ENCODE results near the gene SP110. TPM values are rescaled to one million over a fixed set of nuclear protein-coding genes. Genes with fewer than 3 reads are reported as not detected.

The SP110 gene
- polyA plus RNA-seq, 1 donor, result 16.5 TPM

DNA sequence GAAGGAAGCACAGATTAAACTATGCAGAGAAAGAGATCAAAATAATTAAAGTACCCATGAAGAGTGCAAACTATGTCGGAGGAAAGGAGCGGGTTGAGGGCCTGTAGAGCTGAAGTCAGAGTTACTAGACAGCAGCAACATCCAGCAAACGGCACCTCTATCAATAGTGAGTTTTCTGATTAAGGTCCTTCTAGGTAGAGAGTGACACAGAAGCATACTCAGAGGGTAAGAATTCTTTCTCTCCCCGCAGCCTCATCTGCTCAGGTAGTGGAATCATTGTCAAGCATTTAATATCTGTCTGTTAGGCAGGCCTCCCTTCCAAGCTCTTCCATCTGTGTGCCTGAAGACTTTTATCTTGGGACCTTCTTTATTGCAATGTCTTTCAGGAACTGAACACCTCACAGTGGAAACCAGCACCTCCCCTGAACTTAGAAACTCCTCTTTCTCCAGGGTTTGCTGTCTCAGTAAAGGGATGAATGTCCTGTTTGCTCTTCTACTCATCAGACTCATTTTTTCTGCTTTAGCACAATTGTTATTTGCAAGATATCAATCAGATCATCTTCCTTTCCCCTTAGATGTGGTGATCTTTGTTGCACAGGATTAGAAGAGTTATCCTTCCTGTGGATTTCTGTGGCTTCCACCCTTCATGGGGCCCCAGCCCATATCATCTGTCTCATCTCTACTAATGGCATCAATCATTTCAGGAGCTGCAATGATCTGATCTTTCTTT is 34.5 kb upstream of the SP110 start:
- Histone ChIP-seq H3K4me1 (ENCODE audit: control insufficient read depth, insufficient read depth, low read length) (no peaks in the 10 kb centered on the region), H3K27me3 (ENCODE audit: control insufficient read depth, insufficient read depth, low read length) (no peaks in the 10 kb centered on the region), H3K27ac (ENCODE audit: low read length) (no peak overlapping the region), H3K36me3 (ENCODE audit: control insufficient read depth, insufficient read depth, low read length) (no peaks in the 10 kb centered on the region), H3K4me3 (ENCODE audit: low read length) (no peak overlapping the region), H3K9me3 (ENCODE audit: control insufficient read depth, low read depth, low read length) (no peaks in the 10 kb centered on the region)
- no peak for DNase-seq
- WGBS (ENCODE audit: insufficient coverage, low lambda C conversion rate), result 57% methylated on average over 2 of the region's 4 CpGs

DNA sequence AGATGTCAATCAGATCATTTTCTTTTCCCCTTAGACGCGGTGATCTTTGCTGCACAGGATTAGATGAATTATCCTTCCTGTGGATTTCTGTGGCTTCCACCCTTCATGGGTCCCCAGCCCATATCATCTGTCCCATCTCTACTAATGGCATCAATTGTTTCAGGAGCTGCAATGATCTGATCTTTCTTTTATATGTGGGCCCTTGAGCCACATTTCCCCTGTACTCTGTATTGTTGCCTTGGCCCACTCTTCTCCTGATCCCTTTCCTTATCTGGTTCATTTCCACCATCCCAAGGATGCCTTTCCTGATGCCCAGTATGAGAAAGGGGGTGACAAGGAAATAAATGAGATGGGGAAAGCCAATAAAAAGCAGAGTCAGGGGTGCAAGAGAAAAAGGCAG is 30.4 kb upstream of the SP110 start:
- Histone ChIP-seq H3K9me3 (ENCODE audit: control insufficient read depth, low read depth, low read length) (no peaks in the 10 kb centered on the region), H3K4me3 (ENCODE audit: low read length) (no peak overlapping the region), H3K27ac (ENCODE audit: low read length) (no peak overlapping the region), H3K27me3 (ENCODE audit: control insufficient read depth, insufficient read depth, low read length) (peaks cover 2% of the 10 kb centered on the region), H3K4me1 (ENCODE audit: control insufficient read depth, insufficient read depth, low read length) (no peaks in the 10 kb centered on the region), H3K36me3 (ENCODE audit: control insufficient read depth, insufficient read depth, low read length) (no peaks in the 10 kb centered on the region)
- 80% methylated on average over 2 of the region's 2 CpGs for WGBS (ENCODE audit: insufficient coverage, low lambda C conversion rate)
- no peak for DNase-seq

DNA sequence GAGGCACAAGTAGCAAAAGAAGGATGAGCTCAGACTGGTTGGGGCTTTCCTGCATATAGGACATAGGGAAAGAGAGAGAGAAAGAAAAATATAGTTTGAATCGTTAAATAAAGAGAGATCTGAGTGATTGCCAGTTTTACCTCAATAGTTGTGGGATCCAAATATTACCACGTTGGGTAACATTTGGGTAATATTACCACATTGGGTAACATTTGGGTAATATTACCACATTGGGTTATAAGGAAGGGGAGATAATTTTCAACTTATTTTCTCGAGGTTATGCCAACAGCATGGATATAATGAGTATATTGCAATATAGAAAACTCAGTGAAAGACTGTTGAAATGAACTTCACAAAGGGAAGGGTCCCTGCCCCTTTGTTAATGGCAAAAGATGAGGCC is 26.4 kb upstream of the SP110 start:
- H3K4me3 ChIP-seq (ENCODE audit: low read length), result no peak overlapping the region
- H3K27ac ChIP-seq (ENCODE audit: low read length), result no peak overlapping the region
- DNase-seq, result no peak
- no peaks in the 10 kb centered on the region for H3K9me3 ChIP-seq (ENCODE audit: control insufficient read depth, low read depth, low read length)
- H3K27me3 ChIP-seq (ENCODE audit: control insufficient read depth, insufficient read depth, low read length), result peaks cover 4% of the 10 kb centered on the region
- WGBS (ENCODE audit: insufficient coverage, low lambda C conversion rate), result no CpG with 5 or more reads among the region's 3 CpGs
- H3K36me3 ChIP-seq (ENCODE audit: control insufficient read depth, insufficient read depth, low read length), result no peaks in the 10 kb centered on the region
- no peaks in the 10 kb centered on the region for H3K4me1 ChIP-seq (ENCODE audit: control insufficient read depth, insufficient read depth, low read length)

DNA sequence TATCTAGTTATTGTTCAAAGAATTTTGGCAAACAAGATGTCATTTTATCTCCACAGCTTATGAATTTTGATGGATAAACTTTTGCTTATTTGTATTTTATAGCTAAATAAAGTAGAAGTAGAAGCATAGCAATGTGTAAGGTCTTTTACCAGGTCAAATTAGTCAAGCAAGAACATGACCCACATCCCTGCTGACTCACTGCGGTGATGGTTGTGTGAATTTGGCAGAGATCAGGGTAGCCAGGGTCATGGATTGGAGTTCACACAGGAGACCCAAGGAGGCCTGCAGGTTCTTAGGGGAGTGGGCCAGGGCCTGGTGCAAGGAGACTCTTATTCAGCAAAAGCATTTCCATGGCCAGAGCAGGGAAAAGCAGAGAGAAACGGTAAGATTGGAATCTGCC is 24.4 kb upstream of the SP110 start:
- H3K4me1 ChIP-seq (ENCODE audit: control insufficient read depth, insufficient read depth, low read length), result no peaks in the 10 kb centered on the region
- peaks cover 4% of the 10 kb centered on the region for H3K27me3 ChIP-seq (ENCODE audit: control insufficient read depth, insufficient read depth, low read length)
- H3K27ac ChIP-seq (ENCODE audit: low read length), result no peak overlapping the region
- H3K4me3 ChIP-seq (ENCODE audit: low read length), result no peak overlapping the region
- H3K9me3 ChIP-seq (ENCODE audit: control insufficient read depth, low read depth, low read length), result no peaks in the 10 kb centered on the region
- WGBS (ENCODE audit: insufficient coverage, low lambda C conversion rate), result 90% methylated on average over 1 of the region's 2 CpGs
- no peaks in the 10 kb centered on the region for H3K36me3 ChIP-seq (ENCODE audit: control insufficient read depth, insufficient read depth, low read length)
- no peak for DNase-seq

DNA sequence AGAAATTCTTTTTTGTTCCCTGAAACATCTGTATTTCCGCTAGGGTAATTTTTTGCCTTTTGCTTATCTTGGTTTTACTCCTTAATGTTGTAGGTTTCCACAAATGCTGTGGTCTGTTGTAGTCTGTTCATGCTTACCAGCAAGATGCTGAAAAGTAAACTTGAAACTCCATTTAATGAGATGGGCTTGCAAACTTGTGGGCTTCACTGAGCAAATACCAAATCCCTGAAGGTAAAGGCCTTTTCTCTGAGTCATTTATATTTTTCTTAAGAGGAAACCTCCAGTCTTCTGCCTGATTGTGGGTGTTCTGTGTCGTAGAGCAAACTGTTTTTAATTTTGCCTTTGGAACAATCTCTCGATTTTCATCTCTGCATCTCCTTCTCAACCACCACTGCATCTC is 15.1 kb upstream of the SP110 start:
- Histone ChIP-seq H3K4me3 (ENCODE audit: low read length) (no peak overlapping the region), H3K4me1 (ENCODE audit: control insufficient read depth, insufficient read depth, low read length) (no peaks in the 10 kb centered on the region), H3K27ac (ENCODE audit: low read length) (no peak overlapping the region), H3K27me3 (ENCODE audit: control insufficient read depth, insufficient read depth, low read length) (no peaks in the 10 kb centered on the region), H3K36me3 (ENCODE audit: control insufficient read depth, insufficient read depth, low read length) (no peaks in the 10 kb centered on the region), H3K9me3 (ENCODE audit: control insufficient read depth, low read depth, low read length) (peaks cover 12% of the 10 kb centered on the region)
- no peak for DNase-seq
- 92% methylated on average over 2 of the region's 3 CpGs for WGBS (ENCODE audit: insufficient coverage, low lambda C conversion rate)

DNA sequence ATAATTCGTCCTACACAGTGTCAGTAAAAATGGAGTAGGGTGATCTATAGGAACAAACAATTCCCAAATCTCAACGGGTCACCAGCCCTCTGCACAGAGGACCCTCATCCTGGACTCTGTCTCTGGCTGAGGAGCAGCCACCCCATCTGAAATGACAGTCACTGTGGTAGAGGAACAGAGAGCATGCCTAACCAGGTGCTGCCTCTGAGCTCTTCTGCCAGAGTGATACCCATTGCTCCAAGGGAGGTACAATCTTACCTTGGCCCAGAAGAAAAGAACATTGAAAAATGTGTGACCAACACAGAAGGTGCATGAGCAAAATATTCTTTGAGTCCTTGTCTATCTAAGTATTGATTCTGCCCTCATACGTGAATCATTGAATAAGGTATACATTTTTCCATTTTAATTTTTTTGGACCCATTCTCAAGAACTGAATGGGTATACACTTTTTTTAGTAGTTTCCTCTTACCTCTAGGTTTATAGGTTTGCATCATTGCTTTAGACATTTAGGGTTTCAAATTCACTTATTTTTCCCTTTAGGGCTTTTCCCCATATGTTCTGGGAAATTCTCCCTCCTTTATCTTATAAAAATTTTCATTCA is 14.4 kb upstream of the SP110 start:
- H3K27me3 ChIP-seq (ENCODE audit: control insufficient read depth, insufficient read depth, low read length), result no peaks in the 10 kb centered on the region
- H3K4me1 ChIP-seq (ENCODE audit: control insufficient read depth, insufficient read depth, low read length), result no peaks in the 10 kb centered on the region
- peaks cover 12% of the 10 kb centered on the region for H3K9me3 ChIP-seq (ENCODE audit: control insufficient read depth, low read depth, low read length)
- no peaks in the 10 kb centered on the region for H3K36me3 ChIP-seq (ENCODE audit: control insufficient read depth, insufficient read depth, low read length)
- no peak overlapping the region for H3K27ac ChIP-seq (ENCODE audit: low read length)
- no peak for DNase-seq
- no peak overlapping the region for H3K4me3 ChIP-seq (ENCODE audit: low read length)
- 60% methylated on average over 1 of the region's 3 CpGs for WGBS (ENCODE audit: insufficient coverage, low lambda C conversion rate)

DNA sequence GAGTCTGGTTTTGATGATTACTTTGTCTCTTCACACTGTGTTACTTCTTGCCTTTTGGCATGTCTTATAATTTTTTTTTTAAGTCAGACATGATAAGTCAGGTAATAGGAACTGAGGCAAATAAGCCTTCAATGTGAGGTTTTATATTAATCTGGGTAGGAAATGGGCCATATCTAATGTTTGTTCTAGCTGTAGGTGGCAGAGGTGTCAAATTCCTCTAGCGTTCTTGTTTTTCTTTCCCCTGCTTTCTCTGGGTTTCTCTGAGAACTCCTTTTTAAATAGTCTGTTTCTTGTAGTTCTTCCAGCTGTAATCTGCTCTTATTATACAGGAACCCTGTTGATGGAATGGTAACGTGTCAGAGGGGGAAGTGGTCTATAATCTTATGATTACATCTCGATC is 11.5 kb upstream of the SP110 start:
- no peak overlapping the region for H3K27ac ChIP-seq (ENCODE audit: low read length)
- H3K27me3 ChIP-seq (ENCODE audit: control insufficient read depth, insufficient read depth, low read length), result no peaks in the 10 kb centered on the region
- no peaks in the 10 kb centered on the region for H3K4me1 ChIP-seq (ENCODE audit: control insufficient read depth, insufficient read depth, low read length)
- H3K9me3 ChIP-seq (ENCODE audit: control insufficient read depth, low read depth, low read length), result peaks cover 12% of the 10 kb centered on the region
- 74% methylated on average over 3 of the region's 3 CpGs for WGBS (ENCODE audit: insufficient coverage, low lambda C conversion rate)
- no peaks in the 10 kb centered on the region for H3K36me3 ChIP-seq (ENCODE audit: control insufficient read depth, insufficient read depth, low read length)
- H3K4me3 ChIP-seq (ENCODE audit: low read length), result no peak overlapping the region
- DNase-seq, result no peak

DNA sequence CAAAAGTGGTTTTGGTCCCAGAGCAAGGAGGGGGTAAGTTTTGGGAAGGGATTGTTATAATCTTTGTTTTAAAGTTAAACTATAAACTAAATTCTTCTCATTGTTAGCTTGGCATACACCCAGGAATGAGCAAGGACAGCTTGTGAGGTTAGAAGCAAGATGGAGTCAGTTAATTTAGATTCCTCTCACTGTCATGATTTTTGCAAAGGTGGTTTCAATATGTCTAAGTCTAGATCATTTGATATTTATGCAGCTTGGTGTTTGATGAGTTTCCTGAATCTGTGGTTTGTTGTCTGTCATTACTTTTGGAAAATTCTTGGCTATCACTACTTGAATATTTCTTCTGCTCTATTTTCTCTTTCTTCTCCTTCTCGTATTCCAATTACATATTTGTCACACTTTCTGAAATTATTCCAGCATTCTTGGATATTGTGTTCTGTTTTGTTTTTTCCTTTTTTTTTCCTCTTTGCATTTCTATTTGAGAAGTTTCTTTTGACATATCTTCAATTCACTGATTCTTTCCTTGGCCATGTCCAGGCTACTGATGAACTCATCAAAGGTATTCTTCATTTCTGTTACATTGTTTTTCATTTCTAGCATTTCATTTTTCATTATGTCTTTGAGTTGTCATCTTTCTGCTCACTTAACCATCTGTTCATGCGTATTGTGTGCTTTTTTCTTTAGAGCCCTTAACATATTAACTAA is 10.9 kb upstream of the SP110 start:
- Histone ChIP-seq H3K27me3 (ENCODE audit: control insufficient read depth, insufficient read depth, low read length) (no peaks in the 10 kb centered on the region), H3K9me3 (ENCODE audit: control insufficient read depth, low read depth, low read length) (peaks cover 12% of the 10 kb centered on the region), H3K4me3 (ENCODE audit: low read length) (no peak overlapping the region), H3K4me1 (ENCODE audit: control insufficient read depth, insufficient read depth, low read length) (no peaks in the 10 kb centered on the region), H3K36me3 (ENCODE audit: control insufficient read depth, insufficient read depth, low read length) (no peaks in the 10 kb centered on the region), H3K27ac (ENCODE audit: low read length) (no peak overlapping the region)
- 80% methylated on average over 2 of the region's 2 CpGs for WGBS (ENCODE audit: insufficient coverage, low lambda C conversion rate)
- no peak for DNase-seq

DNA sequence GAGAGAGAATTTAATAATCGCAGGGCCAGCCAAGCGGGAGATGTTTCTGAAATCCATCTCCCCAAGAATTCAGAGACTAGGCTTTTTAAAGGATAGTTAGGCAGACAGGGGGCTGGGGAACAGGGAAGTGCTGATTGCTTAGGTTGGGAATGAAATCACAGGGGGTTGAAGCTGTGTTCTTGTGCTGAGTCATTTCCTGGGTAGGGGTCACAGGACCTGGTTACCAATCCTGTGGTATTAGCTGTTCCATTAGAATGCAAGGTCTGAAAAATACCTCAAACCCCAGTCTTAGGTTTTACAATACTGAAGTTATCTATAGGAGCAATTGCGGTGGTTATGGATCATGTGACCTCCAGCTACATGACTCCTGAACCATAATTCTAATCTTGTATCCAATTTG is 10.3 kb upstream of the SP110 start:
- no peak overlapping the region for H3K4me3 ChIP-seq (ENCODE audit: low read length)
- no CpG with 5 or more reads among the region's 3 CpGs for WGBS (ENCODE audit: insufficient coverage, low lambda C conversion rate)
- DNase-seq, result no peak
- H3K27ac ChIP-seq (ENCODE audit: low read length), result no peak overlapping the region
- no peaks in the 10 kb centered on the region for H3K36me3 ChIP-seq (ENCODE audit: control insufficient read depth, insufficient read depth, low read length)
- H3K27me3 ChIP-seq (ENCODE audit: control insufficient read depth, insufficient read depth, low read length), result no peaks in the 10 kb centered on the region
- H3K9me3 ChIP-seq (ENCODE audit: control insufficient read depth, low read depth, low read length), result peaks cover 12% of the 10 kb centered on the region
- H3K4me1 ChIP-seq (ENCODE audit: control insufficient read depth, insufficient read depth, low read length), result no peaks in the 10 kb centered on the region

DNA sequence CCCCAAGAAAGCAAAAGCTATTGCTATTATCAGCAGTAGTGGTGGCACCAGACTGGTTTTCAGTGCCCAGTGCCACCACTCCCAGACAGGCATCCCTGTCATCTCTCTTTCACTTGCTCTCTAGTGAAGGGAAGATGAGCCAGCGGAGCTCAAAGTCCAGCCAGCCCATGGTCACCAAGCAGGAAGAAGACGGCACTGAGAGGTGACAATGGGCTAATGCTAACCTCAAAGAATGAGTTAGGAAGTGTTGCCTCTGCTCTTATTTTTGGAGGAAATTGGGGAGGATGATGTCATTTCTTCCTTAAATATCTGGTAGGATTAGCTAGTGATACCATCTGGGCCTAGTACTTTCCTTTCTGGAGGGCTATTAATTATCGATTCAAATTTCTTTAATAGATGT is 7.4 kb upstream of the SP110 start:
- H3K9me3 ChIP-seq (ENCODE audit: control insufficient read depth, low read depth, low read length), result peaks cover 12% of the 10 kb centered on the region
- no peak for DNase-seq
- no peak overlapping the region for H3K27ac ChIP-seq (ENCODE audit: low read length)
- no peaks in the 10 kb centered on the region for H3K27me3 ChIP-seq (ENCODE audit: control insufficient read depth, insufficient read depth, low read length)
- no peaks in the 10 kb centered on the region for H3K36me3 ChIP-seq (ENCODE audit: control insufficient read depth, insufficient read depth, low read length)
- 100% methylated on average over 1 of the region's 3 CpGs for WGBS (ENCODE audit: insufficient coverage, low lambda C conversion rate)
- no peak overlapping the region for H3K4me3 ChIP-seq (ENCODE audit: low read length)
- H3K4me1 ChIP-seq (ENCODE audit: control insufficient read depth, insufficient read depth, low read length), result no peaks in the 10 kb centered on the region
